ENCODE measurements around the gene MAU2. TPM values are rescaled to one million over a fixed set of nuclear protein-coding genes. Genes with fewer than 3 reads are reported as not detected.

MAU2 gene
- total and polyA plus RNA-seq, 2 of the 13 experiments (the other 11 are each of a cell fraction or from before 2014, with no cell fraction given) = 16.8 to 33.8 TPM

DNA sequence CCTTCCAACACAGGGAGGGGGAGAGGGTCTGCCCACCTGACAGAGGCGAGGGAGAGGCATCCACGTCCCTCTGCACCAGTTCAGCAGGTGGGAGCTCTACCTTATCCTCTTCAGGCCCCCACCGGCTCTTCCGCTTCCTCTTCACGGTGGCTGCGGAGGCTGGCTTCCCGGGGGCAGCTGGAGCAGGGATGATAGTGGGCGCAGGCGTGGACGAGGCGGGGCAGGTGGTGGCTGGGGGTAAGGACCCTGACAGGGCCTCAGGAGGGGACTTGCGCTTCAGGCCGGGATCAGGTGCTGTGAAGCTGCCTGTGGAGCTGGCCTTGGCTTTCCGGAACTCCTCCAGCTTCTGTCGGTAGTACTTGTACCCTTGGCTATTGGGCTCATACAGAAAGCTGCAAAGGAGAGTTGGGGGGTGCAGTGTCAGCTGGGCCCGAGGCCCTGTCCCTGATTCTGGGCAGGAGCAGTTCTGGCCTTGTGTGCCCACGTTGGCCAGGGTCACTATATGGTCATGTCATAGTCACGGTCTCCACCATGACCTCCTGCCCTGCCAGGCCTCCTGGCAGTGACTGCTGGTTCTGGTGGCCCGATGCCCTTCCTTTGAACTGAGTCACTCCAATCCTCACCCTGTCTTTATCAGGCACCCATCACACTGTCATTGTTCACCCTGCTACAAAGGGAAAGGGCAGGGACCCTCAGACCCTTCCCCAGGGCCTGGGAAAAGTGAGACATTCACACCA is 23.5 kb upstream of the MAU2 start:
- Histone ChIP-seq H3K4me3 (replicated peaks in 1 of 3; ENCODE audit: insufficient read depth in 1 of 3, low read depth in 2 of 3, low read length in 3 of 3) (no peak overlapping the region), H3K9me3 (ENCODE audit: low read length) (no peaks in the 10 kb centered on the region), H3K36me3 (replicated peaks in 1 of 2; ENCODE audit: control insufficient read depth in 1 of 2, insufficient read depth in 2 of 2, low read length in 2 of 2) (peaks cover 13 to 51% of the 10 kb centered on the region in 2 experiments; a peak in 4 of 5 replicates), H3K27me3 (ENCODE audit: control insufficient read depth in 1 of 2, insufficient read depth in 2 of 2, low read length in 2 of 2) (no peaks in the 10 kb centered on the region), H2AFZ (ENCODE audit: low read length) (no peak overlapping the region), H3K79me2 (ENCODE audit: insufficient read depth, low read length) (no peaks in the 10 kb centered on the region), H3K27ac (ENCODE audit: extremely low read length, insufficient read depth, low read length) (no peak overlapping the region), H3K4me1 (ENCODE audit: insufficient read depth, low read length) (no peaks in the 10 kb centered on the region), H4K20me1 (ENCODE audit: insufficient read depth, low read length) (no peaks in the 10 kb centered on the region), H3K4me2 (ENCODE audit: low read depth, low read length) (no peak overlapping the region), H3K9ac (ENCODE audit: insufficient read depth, low read depth, low read length) (no peak overlapping the region)
- no TSS peak for BruUV-seq (replicated peaks)
- 91% methylated on average over 13 of the region's 19 CpGs for WGBS (ENCODE audit: low lambda C conversion rate)
- TF ChIP-seq ZNF10 (CRISPR knock-in tag; IDR thresholded peaks at IDR 0.05; ENCODE audit: borderline replicate concordance, low read depth) = no peak
- peak; percentile 17 for TF ChIP-seq AGO2 (optimal IDR thresholded peaks at IDR 0.05; ENCODE audit: low read depth, low read length)
- intact Hi-C loops (cut with micrococcal nuclease; ENCODE audit: unreplicated experiment) = no loop called here
- ChIA-PET POLR2A (no interaction called here), CTCF (ENCODE audit: low intra/inter-chr PET ratio, low total read pairs) (no interaction called here)
- DNase-seq (ENCODE audit: low spot score) = no peak
- in situ Hi-C loops (cut with HindIII; ENCODE audit: extremely low pct_ligation_motif_present, low pct_unique_long_range_greater_than_20kb) = no loop called here
- FAIRE-seq = no peak
- no peak for ATAC-seq

DNA sequence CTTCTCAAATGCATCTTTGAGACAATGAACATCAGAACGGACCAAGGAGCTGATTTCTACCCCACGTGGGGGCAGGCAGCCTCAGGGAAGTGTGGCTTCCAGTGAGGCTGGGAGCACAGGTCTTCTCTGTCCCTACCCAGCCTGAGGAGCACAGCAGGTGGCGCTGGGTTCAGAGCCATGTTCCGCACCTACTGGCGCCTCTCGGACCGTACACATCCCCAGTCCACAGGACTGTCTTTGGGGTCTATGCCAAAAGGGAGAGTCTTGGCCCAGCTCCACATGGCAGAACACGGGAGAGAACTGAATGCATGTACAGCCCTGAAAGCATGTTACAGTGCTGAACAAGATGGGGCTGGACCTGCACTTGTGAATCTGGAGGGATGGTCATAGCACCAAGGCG is 22.9 kb upstream of the MAU2 start:
- no peak for DNase-seq (ENCODE audit: low spot score)
- ChIA-PET CTCF (ENCODE audit: low intra/inter-chr PET ratio, low total read pairs) (no interaction called here), POLR2A (no interaction called here)
- Histone ChIP-seq H3K79me2 (ENCODE audit: insufficient read depth, low read length) (no peaks in the 10 kb centered on the region), H3K27me3 (ENCODE audit: control insufficient read depth in 1 of 2, insufficient read depth in 2 of 2, low read length in 2 of 2) (no peaks in the 10 kb centered on the region), H3K36me3 (replicated peaks in 1 of 2; ENCODE audit: control insufficient read depth in 1 of 2, insufficient read depth in 2 of 2, low read length in 2 of 2) (peaks cover 15 to 55% of the 10 kb centered on the region in 2 experiments; a peak in 4 of 5 replicates), H3K27ac (ENCODE audit: extremely low read length, insufficient read depth, low read length) (no peak overlapping the region), H4K20me1 (ENCODE audit: insufficient read depth, low read length) (no peaks in the 10 kb centered on the region), H3K4me1 (ENCODE audit: insufficient read depth, low read length) (no peaks in the 10 kb centered on the region), H3K9me3 (ENCODE audit: low read length) (no peaks in the 10 kb centered on the region), H3K9ac (ENCODE audit: insufficient read depth, low read depth, low read length) (no peak overlapping the region), H3K4me2 (ENCODE audit: low read depth, low read length) (no peak overlapping the region), H3K4me3 (replicated peaks in 1 of 3; ENCODE audit: insufficient read depth in 1 of 3, low read depth in 2 of 3, low read length in 3 of 3) (no peak overlapping the region), H2AFZ (ENCODE audit: low read length) (no peak overlapping the region)
- in situ Hi-C loops (cut with HindIII; ENCODE audit: extremely low pct_ligation_motif_present, low pct_unique_long_range_greater_than_20kb) (no loop called here), intact Hi-C loops (cut with micrococcal nuclease; ENCODE audit: unreplicated experiment) (no loop called here)
- peak; percentile 41 for ATAC-seq
- BruUV-seq (replicated peaks) = no TSS peak
- no peak for FAIRE-seq
- WGBS (ENCODE audit: low lambda C conversion rate) = 100% methylated on average over 7 of the region's 9 CpGs
- no peak for TF ChIP-seq HNF4A (CRISPR knock-in tag; IDR thresholded peaks at IDR 0.05)
- 0 out of 2 replicates have a peak, but pooled peaks have one; percentile 13 for TF ChIP-seq ZNF263 (CRISPR knock-in tag; IDR thresholded peaks at IDR 0.05)
- TF ChIP-seq, protein P1, sequence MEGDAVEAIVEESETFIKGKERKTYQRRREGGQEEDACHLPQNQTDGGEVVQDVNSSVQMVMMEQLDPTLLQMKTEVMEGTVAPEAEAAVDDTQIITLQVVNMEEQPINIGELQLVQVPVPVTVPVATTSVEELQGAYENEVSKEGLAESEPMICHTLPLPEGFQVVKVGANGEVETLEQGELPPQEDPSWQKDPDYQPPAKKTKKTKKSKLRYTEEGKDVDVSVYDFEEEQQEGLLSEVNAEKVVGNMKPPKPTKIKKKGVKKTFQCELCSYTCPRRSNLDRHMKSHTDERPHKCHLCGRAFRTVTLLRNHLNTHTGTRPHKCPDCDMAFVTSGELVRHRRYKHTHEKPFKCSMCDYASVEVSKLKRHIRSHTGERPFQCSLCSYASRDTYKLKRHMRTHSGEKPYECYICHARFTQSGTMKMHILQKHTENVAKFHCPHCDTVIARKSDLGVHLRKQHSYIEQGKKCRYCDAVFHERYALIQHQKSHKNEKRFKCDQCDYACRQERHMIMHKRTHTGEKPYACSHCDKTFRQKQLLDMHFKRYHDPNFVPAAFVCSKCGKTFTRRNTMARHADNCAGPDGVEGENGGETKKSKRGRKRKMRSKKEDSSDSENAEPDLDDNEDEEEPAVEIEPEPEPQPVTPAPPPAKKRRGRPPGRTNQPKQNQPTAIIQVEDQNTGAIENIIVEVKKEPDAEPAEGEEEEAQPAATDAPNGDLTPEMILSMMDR (CRISPR knock-in tag; IDR thresholded peaks at IDR 0.05) = 0 out of 2 replicates have a peak, but pooled peaks have one; percentile 4
- TF ChIP-seq YY1 (IDR thresholded peaks at IDR 0.05; ENCODE audit: insufficient read depth, insufficient replicate concordance, low read depth, low read length) = no peak
- TF ChIP-seq, protein P2, sequence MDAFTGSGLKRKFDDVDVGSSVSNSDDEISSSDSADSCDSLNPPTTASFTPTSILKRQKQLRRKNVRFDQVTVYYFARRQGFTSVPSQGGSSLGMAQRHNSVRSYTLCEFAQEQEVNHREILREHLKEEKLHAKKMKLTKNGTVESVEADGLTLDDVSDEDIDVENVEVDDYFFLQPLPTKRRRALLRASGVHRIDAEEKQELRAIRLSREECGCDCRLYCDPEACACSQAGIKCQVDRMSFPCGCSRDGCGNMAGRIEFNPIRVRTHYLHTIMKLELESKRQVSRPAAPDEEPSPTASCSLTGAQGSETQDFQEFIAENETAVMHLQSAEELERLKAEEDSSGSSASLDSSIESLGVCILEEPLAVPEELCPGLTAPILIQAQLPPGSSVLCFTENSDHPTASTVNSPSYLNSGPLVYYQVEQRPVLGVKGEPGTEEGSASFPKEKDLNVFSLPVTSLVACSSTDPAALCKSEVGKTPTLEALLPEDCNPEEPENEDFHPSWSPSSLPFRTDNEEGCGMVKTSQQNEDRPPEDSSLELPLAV (CRISPR knock-in tag; conservative IDR thresholded peaks at IDR 0.05; ENCODE audit: low read depth) = no peak
- TF ChIP-seq ZNF629 (CRISPR knock-in tag; conservative IDR thresholded peaks at IDR 0.05) = no peak

Measured in HepG2 (cell line).